NCI-H2029 (cell line): ENCODE results near the gene MAML2.

Experiments used
- DNase-seq: peaks from one replicate; lab custom pipeline; 2025; lab: John Stamatoyannopoulos, UW

MAML2 gene

GRCh38 chr11:96008161-96008720 is 334.8 kb downstream of the MAML2 start:
- DNase-seq: no peak

- DNase-seq: no peak
Observed at GRCh38 chr11:96006037-96006436, 337.0 kb downstream of the MAML2 start.

- DNase-seq: no peak
Observed at GRCh38 chr11:96004862-96005261, 338.1 kb downstream of the MAML2 start.

GRCh38 chr11:96002754-96003290 is 340.2 kb downstream of the MAML2 start:
- no peak for DNase-seq

GRCh38 chr11:96002339-96002738 is 340.7 kb downstream of the MAML2 start:
- DNase-seq: no peak

GRCh38 chr11:96001037-96001436 is 342.0 kb downstream of the MAML2 start:
- no peak for DNase-seq

- no peak for DNase-seq
Observed at GRCh38 chr11:95999711-96000406, 343.1 kb downstream of the MAML2 start.

GRCh38 chr11:95996621-95997235 is 346.3 kb downstream of the MAML2 start:
- no peak for DNase-seq

GRCh38 chr11:95994329-95994728 is 348.7 kb downstream of the MAML2 start:
- DNase-seq: no peak

GRCh38 chr11:95993438-95994298 is 349.3 kb downstream of the MAML2 start:
- no peak for DNase-seq

- no peak for DNase-seq
Observed at GRCh38 chr11:95991545-95991944, 351.4 kb downstream of the MAML2 start.

- DNase-seq: no peak
Observed at GRCh38 chr11:95991101-95991500, 351.9 kb downstream of the MAML2 start.

- DNase-seq: no peak
Observed at GRCh38 chr11:95989780-95990179, 353.2 kb downstream of the MAML2 start.

- DNase-seq: no peak
Observed at GRCh38 chr11:95989076-95989605, 353.9 kb downstream of the MAML2 start.

- DNase-seq: no peak
Observed at GRCh38 chr11:95985174-95985808, 357.7 kb downstream of the MAML2 start.

- no peak for DNase-seq
Observed at GRCh38 chr11:95984072-95984471, 358.9 kb downstream of the MAML2 start.

- DNase-seq: no peak
Observed at GRCh38 chr11:95977534-95978174, 365.3 kb downstream of the MAML2 start.

- DNase-seq: no peak
Observed at GRCh38 chr11:95976550-95976949, 366.4 kb downstream of the MAML2 start.

- DNase-seq: no peak
Observed at GRCh38 chr11:95975343-95975742, 367.7 kb downstream of the MAML2 start.

GRCh38 chr11:95972060-95972459 is 370.9 kb downstream of the MAML2 start:
- no peak for DNase-seq

- DNase-seq: no peak
Observed at GRCh38 chr11:95968585-95968984, 374.4 kb downstream of the MAML2 start.
